Left cardiac atrium (tissue), 4 donors: ENCODE data around the gene TOMM20. TPM values are rescaled to one million over a fixed set of nuclear protein-coding genes. Genes with fewer than 3 reads are reported as not detected.
A peak's percentile ranks its signal among the peaks of the same experiment; 100 is the strongest.

Source experiments
- ATAC-seq, 2 donors: fragments of 200-7000 bp; cut with Tn5 transposase; one replicate each; pipeline ENCODE4 v1.9.1; 2020; ENCODE audit warnings: mild to moderate bottlenecking in 2 of 2, moderate library complexity in 2 of 2
- DNase-seq: peaks from one replicate; pipeline ENCODE4 v3.0.0-alpha.2; 2020
- intact Hi-C, 2 donors: fragments of 100-400 bp; cut with DNase I; formaldehyde crosslinking; loops; one replicate each; pipeline versions ENCODE4 v1.14.1 to v1.15.1; 2022 to 2023
- total RNA-seq, 2 donors: library from RNA; stranded (reverse); fragmentation: NEBNext Ultra II Directional; extraction: Animal tissue kit (Norgen Biotek cat#: 25700); gene quantifications; one replicate each; pipeline ENCODE4 v1.2.1, GENCODE V29; 2021
- donor health status: DM: no; HTN: yes; CAD: no.
- donor health status: DM: no; HTN: yes; CAD: no; lungs with severe emphysema.
- donor health status: DM: yes; HTN: yes; CAD: no.
- donor health status: Dilated cardiomyopathy.

Gene TOMM20
- total RNA-seq, 2 donors from 2014 or later, result 69.3 to 95.7 TPM

DNA sequence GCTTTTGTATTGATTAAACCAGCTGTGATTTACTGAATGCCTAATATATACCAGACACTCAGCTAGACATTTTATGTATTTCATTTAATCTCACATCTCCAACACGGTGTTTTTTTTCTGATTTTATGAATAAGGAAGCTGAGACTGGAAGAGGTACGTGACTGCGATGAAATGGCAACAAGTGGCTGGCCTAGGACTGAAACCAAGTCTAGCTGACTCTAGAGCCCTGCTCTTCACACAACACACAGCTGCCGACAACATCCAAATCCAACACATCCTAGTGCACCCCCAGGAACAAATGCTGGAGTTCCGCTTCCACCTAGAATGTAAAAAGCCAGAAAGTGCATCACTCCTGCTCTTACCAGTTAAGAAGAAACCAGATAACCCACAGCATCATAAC, 10.7 kb upstream of the TOMM20 start:
- DNase-seq (no peak), ATAC-seq (no peak)
- intact Hi-C loops, result no loop called here

DNA sequence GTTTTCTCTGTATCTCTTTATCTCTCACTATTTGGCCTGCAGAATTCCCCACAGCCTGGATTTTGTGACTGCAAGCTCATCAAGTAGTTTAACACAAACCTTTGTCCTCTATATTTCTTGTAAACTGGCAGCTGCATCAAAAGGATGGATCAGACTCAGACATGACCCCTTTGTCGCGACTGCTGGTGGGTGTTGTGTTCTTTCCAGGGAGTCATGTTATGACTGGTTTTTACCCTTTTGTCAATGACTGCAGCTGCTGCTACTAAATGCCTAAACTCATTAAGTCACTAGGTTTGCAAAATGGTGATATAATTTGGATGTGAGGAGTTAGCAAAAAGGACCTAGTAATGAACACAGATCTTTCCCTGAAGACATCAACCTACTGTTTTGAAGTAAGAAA, 10.2 kb upstream of the TOMM20 start:
- DNase-seq (no peak), ATAC-seq (no peak)
- intact Hi-C loops, result no loop called here

GRCh38 chr1:235136111-235136510, 7.5 kb upstream of the TOMM20 start:
- ATAC-seq, result no peak
- intact Hi-C loops, result no loop called here

GRCh38 chr1:235134171-235134570, 5.5 kb upstream of the TOMM20 start:
- no peak for DNase-seq
- intact Hi-C loops, result no loop called here
- no peak for ATAC-seq

More at GRCh38 chr1:235136111-235136510, 7.5 kb upstream of the TOMM20 start:
- no peak for DNase-seq

GRCh38 chr1:235133086-235133485, 4.4 kb upstream of the TOMM20 start:
- DNase-seq, result no peak
- intact Hi-C loops, result no loop called here
- ATAC-seq, result no peak

DNA sequence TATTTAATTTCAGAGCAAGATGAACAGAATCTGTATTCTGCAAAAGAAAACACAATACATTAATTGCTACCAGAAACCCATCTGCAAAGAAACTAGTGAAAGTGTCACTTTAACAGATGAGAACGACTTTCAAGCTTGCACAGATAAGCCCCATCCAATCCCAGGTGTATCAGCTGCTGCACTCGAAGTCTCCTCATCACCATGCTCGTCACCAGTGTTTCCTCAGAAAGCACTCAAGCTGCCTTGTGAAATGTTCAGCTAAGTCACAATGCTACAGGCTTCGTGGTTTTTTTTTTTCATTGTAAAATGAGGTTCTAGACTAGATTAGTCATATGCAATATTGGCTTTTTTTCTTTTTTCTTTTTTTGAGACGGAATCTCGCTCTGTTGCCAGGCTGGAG, 3.3 kb upstream of the TOMM20 start:
- no peak for DNase-seq
- no peak for ATAC-seq
- intact Hi-C loops, result no loop called here

DNA sequence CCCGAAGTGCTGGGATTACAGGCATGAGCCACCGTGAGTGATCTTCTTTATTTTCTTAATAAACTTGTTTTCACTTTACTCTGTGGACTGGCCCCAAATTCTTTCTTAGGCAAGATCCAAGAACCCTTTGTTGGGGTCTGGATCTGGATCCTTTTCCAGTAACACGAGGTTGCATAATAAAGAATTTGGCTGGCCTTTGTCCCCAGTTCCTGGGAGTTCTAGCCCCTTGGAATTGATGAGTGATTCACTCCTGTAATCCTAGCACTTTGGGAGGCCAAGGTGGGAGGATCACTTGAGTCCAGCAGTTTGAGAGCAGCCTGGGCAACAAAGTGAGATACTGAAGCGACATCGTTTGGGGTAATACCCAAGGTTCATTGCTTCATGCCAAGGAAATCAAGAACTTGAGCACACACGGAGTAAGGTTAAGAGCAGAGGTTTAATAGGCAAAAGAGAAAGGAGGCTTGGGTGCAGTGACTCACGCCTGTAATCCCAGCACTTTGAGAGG, 2.2 kb upstream of the TOMM20 start:
- ATAC-seq (no peak), DNase-seq (no peak)
- intact Hi-C loops, result no loop called here

- DNase-seq (no peak), ATAC-seq (no peak)
- intact Hi-C loops, result no loop called here
Measured at GRCh38 chr1:235129774-235130570, 1.3 kb upstream of the TOMM20 start.

DNA sequence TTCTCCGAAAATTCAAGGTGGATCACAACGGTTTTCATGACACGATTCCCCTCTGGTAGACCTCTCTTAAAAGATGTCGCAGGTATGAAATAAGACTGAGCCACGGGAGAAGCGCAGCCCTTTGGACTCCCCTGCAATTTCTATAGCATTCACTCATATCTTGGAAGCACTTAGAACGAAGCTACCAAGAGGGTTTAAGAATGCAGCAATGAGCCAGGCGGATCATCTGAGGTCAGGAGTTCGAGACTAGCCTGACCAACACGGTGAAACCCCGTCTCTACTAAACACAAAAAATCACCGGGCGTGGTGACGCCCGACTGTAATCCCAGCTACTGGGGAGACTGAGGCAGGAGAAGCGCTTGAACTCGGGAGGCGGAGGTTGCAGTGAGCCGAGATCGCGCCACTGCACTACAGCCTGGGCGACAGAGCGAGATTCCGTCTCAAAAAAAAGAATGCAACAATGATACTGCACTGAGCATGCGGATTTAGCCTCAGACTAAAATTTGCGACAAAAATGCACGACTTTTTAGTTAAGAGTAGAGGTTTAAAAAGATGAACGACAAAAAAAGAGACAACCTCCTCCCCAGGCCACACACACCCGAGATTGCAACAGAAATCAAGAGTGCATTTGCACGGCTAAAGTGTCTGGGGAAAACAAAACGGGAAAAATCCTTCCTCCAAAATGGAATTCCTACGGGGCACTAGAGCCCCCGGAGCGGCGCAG, 743 bp downstream of the TOMM20 start:
- peak; percentile 11 to 14 for ATAC-seq
- DNase-seq, result no peak
- intact Hi-C loops, result no loop called here

DNA sequence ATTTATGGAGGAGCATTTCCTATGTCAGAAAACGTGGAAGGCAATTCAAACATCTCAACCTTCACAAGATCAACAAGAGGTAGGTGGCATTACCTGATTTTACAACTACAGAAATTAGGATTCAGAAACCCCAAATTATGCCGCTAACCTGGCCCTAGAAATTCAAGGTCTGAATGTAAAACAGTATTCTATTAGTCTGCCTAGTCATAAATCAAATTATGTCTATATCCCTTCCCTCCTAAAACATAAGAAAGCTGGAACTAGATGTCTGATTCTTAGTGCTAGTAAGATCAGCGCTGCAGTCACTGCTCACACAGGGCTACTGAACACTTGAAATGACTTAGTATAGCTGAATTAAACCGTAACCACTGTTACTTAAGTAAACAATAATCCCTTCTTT, 1.4 kb downstream of the TOMM20 start:
- intact Hi-C loops, result no loop called here
- no peak for ATAC-seq

DNA sequence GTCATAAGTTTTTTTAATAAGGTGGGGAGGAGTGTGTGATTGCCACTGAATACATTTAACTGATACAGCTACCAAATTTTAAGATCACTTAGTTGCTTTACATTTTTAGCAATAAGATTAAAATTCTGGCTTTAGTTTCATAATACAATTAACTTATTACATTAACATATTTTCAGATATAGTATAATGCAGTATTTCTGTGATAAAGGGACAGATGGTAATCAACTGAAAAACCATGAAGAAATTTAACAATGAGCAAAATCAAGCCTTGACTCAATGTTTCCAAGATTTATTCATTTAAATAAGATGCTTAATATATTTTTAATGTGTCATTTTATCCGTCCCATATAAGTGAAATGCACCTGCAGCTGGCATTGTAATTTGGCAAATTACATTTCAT, 4.0 kb downstream of the TOMM20 start:
- DNase-seq, result no peak
- ATAC-seq, result no peak
- intact Hi-C loops, result no loop called here

More for the DNA sequence above, 1.4 kb downstream of the TOMM20 start:
- no peak for DNase-seq

DNA sequence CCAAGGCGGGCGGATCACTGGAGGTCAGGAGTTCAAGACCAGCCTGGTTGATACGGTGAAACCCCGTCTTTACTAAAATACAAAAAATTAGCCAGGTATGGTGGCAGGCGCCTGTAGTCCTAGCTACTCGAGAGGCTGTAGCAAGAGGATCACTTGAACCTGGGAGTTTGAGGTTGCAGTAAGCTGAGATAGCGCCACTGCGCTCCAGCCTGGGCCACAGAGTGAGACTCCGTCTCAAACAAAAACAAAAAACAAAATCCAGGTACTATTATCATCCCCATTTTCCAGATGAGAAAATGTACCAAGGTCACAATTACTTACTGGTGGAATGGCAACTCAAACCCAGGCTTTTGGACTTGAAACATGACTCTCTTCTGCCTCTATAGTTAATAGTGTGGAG, 4.5 kb downstream of the TOMM20 start:
- ATAC-seq (no peak), DNase-seq (no peak)
- intact Hi-C loops, result no loop called here

GRCh38 chr1:235122348-235122747, 6.3 kb downstream of the TOMM20 start:
- intact Hi-C loops, result no loop called here
- DNase-seq (no peak), ATAC-seq (no peak)

GRCh38 chr1:235113183-235113917, 15.3 kb downstream of the TOMM20 start:
- ATAC-seq, result no peak
- intact Hi-C loops, result no loop called here

GRCh38 chr1:235112297-235113182, 16.1 kb downstream of the TOMM20 start:
- DNase-seq (no peak), ATAC-seq (no peak)
- intact Hi-C loops, result no loop called here

More at GRCh38 chr1:235113183-235113917, 15.3 kb downstream of the TOMM20 start:
- DNase-seq, result no peak

DNA sequence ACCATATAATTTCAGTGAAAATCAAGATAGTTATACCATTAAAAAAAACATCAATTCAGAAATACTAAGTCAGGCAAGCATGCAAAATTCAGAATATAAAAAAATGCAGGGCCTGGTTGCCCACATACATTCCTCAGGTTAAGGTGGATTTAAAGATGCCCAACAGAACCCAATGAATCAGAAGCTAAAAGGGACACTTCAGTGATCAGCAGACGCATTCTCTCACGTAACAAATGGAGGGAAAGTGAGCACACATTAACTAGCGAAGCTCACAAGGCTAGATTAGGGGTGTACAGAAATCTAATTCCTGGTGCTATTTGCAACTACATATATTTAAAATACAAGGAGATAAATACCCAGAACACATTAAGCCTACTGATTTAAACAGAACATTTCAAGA, 17.5 kb downstream of the TOMM20 start:
- DNase-seq (no peak), ATAC-seq (no peak)
- intact Hi-C loops, result no loop called here

DNA sequence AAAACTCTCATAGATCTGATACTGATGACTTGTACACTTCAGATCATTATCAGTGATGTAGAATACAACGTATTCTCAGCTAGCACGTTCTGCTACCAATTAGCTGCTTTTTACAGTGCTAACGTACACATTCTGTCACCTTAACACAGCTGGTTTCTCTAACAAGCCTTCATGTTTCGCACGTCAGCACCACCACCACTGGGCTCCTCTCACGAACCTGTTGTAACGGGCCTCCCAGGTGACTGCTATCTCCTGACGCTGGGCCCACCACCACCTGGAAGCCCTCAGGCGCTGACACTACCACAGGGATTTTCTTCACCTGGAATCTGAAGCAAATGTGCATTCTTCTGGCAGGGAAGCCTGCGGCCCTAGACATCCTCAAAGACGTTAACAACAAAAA, 19.8 kb downstream of the TOMM20 start:
- intact Hi-C loops, result no loop called here
- DNase-seq, result no peak
- ATAC-seq, result no peak

DNA sequence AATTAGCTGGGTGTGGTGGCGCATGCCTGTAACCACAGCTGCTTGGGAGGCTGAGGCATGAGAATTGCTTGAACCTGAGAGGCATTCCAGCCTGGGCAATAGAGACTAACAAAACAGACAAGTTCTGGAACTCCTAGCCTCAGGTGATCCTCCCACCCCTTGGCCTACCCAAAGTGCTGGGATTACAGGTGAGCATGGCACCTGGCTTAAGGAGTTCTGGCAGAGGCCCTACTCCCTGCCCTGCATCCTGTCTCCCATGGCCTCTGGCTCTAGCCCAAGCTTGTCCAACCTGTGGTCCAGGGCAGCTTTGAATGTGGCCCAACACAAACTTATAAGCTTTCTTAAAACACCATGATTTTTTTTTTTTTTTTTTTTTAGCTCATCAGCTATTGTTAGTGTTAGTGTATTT, 20.4 kb downstream of the TOMM20 start:
- intact Hi-C loops, result no loop called here
- DNase-seq, result no peak
- ATAC-seq, result no peak
